Cardiac muscle cell (in vitro differentiated cells and primary cell): ENCODE measurements around the gene CDC27. TPM values are rescaled to one million over a fixed set of nuclear protein-coding genes. Genes with fewer than 3 reads are reported as not detected.
"Not testable (repeated sequence)": the region's sequence is repeated elsewhere in the genome, so short reads cannot be mapped to it uniquely, and the experiment has no call there.

Source experiments
- DNase-seq, 2 donors: peaks; one replicate each; pipeline versions ENCODE4 v3.0.0 to v3.0.0-alpha.2; 2010 to 2017; ENCODE audit warnings: low read depth in 1 of 2, low spot score in 1 of 2
- H3K27ac ChIP-seq: fragments of 200-600 bp; sonication (generic); 2 replicates; pipeline ENCODE4 v1.5.1; 2016
- H3K27me3 ChIP-seq: fragments of 200-600 bp; sonication (generic); 2 replicates; pipeline ENCODE4 v1.6.0; 2016; ENCODE audit warnings: control low read depth
- H3K36me3 ChIP-seq: fragments of 200-600 bp; sonication (generic); 2 replicates; pipeline ENCODE4 v1.5.1; 2016; ENCODE audit warnings: control low read depth
- H3K4me1 ChIP-seq: fragments of 200-600 bp; sonication (generic); 2 replicates; pipeline ENCODE4 v1.8.1; 2017; ENCODE audit warnings: low read depth, mild to moderate bottlenecking, mixed run types
- H3K4me3 ChIP-seq: fragments of 200-600 bp; sonication (generic); 2 replicates; pipeline ENCODE4 v1.5.1; 2016; ENCODE audit warnings: mild to moderate bottlenecking
- H3K9me3 ChIP-seq: fragments of 200-600 bp; sonication (generic); 2 replicates; pipeline ENCODE4 v1.5.1; 2017; ENCODE audit warnings: low read depth, mild to moderate bottlenecking, control low read depth
- polyA plus RNA-seq: library from polyadenylated mRNA; unstranded; fragments of >200 nt; fragmentation: Nextera tagmentation; extraction: Ambion mirVana; gene quantifications from 2 replicates; pipeline ENCODE4 v1.2.1, GENCODE V29; 2016
- total RNA-seq: library from RNA; depleted of rRNA; stranded (reverse); fragments of >200 nt; gene quantifications from 2 replicates; pipeline ENCODE4 v1.2.3, GENCODE V29; 2016
- TF ChIP-seq, protein P1 (sequence below): IDR thresholded peaks from 2 replicates; pipeline ENCODE4 v1.5.1; 2012; ENCODE audit warnings: low read depth, mild to moderate bottlenecking, low read length

Gene CDC27
- total and polyA plus RNA-seq, 2 experiments from 2014 or later: 52.9 to 85.4 TPM

- TF ChIP-seq, protein P1, sequence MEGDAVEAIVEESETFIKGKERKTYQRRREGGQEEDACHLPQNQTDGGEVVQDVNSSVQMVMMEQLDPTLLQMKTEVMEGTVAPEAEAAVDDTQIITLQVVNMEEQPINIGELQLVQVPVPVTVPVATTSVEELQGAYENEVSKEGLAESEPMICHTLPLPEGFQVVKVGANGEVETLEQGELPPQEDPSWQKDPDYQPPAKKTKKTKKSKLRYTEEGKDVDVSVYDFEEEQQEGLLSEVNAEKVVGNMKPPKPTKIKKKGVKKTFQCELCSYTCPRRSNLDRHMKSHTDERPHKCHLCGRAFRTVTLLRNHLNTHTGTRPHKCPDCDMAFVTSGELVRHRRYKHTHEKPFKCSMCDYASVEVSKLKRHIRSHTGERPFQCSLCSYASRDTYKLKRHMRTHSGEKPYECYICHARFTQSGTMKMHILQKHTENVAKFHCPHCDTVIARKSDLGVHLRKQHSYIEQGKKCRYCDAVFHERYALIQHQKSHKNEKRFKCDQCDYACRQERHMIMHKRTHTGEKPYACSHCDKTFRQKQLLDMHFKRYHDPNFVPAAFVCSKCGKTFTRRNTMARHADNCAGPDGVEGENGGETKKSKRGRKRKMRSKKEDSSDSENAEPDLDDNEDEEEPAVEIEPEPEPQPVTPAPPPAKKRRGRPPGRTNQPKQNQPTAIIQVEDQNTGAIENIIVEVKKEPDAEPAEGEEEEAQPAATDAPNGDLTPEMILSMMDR: no peak
- Histone ChIP-seq H3K36me3 (peaks cover 19% of the 10 kb centered on the region), H3K27ac (peak overlapping the region; percentile 27), H3K4me1 (peaks cover 44% of the 10 kb centered on the region), H3K9me3 (no peaks in the 10 kb centered on the region), H3K27me3 (no peaks in the 10 kb centered on the region), H3K4me3 (no peak overlapping the region)
- DNase-seq: peak in 1 of 2 donors; percentile 21
These were observed 10.0 kb downstream of the CDC27 start for GRCh38 chr17:47179141-47179540.

DNA sequence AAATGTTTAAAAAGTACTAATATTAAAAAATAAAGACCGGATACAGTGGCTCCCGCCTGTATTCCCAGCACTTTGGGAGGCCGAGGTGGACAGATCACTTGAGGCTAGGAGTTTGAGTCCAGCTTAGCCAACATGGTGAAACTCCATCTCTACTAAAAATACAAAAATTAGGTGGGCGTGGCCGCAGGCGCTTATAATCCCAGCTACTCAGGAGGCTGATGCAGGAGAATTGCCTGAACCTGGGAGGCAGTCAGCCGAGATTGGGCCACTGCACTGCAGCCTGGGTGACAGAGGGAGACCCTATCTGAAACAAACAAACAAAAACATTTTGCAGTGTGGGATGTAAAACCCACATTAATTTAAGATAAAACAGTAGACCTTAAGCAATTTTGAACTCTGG, 11.8 kb downstream of the CDC27 start:
- H3K4me1 ChIP-seq: peaks cover 27% of the 10 kb centered on the region
- H3K27me3 ChIP-seq: no peaks in the 10 kb centered on the region
- peaks cover 27% of the 10 kb centered on the region for H3K36me3 ChIP-seq
- peak overlapping the region; percentile 64 for H3K27ac ChIP-seq
- TF ChIP-seq, protein P1: no peak
- no peaks in the 10 kb centered on the region for H3K9me3 ChIP-seq
- DNase-seq: no peak
- no peak overlapping the region for H3K4me3 ChIP-seq

GRCh38 chr17:47176389-47176826, 12.7 kb downstream of the CDC27 start:
- no peaks in the 10 kb centered on the region for H3K27me3 ChIP-seq
- peaks cover 27% of the 10 kb centered on the region for H3K36me3 ChIP-seq
- DNase-seq: no peak
- no peaks in the 10 kb centered on the region for H3K9me3 ChIP-seq
- peak overlapping the region; percentile 64 for H3K27ac ChIP-seq
- TF ChIP-seq, protein P1: no peak
- peaks cover 22% of the 10 kb centered on the region for H3K4me1 ChIP-seq
- no peak overlapping the region for H3K4me3 ChIP-seq

GRCh38 chr17:47174823-47175222, 14.3 kb downstream of the CDC27 start:
- H3K27ac ChIP-seq: peak overlapping the region; percentile 58
- peaks cover 19% of the 10 kb centered on the region for H3K36me3 ChIP-seq
- peaks cover 22% of the 10 kb centered on the region for H3K4me1 ChIP-seq
- H3K9me3 ChIP-seq, DNase-seq, H3K27me3 ChIP-seq, H3K4me3 ChIP-seq: not testable (repeated sequence)

- peak in 1 of 2 donors; percentile 27 for DNase-seq
- Histone ChIP-seq H3K4me3 (no peak overlapping the region), H3K36me3 (peaks cover 8% of the 10 kb centered on the region), H3K4me1 (peaks cover 15% of the 10 kb centered on the region), H3K9me3 (no peaks in the 10 kb centered on the region), H3K27ac (peak overlapping the region; percentile 4), H3K27me3 (no peaks in the 10 kb centered on the region)
- TF ChIP-seq, protein P1: no peak
These were observed 16.2 kb downstream of the CDC27 start for GRCh38 chr17:47172696-47173565.

- TF ChIP-seq, protein P1: no peak
- H3K36me3 ChIP-seq: peaks cover 8% of the 10 kb centered on the region
These were observed 18.4 kb downstream of the CDC27 start for GRCh38 chr17:47170710-47171109.

GRCh38 chr17:47168896-47169295, 20.2 kb downstream of the CDC27 start:
- H3K4me3 ChIP-seq, DNase-seq, H3K27me3 ChIP-seq, H3K9me3 ChIP-seq: not testable (repeated sequence)
- peaks cover 16% of the 10 kb centered on the region for H3K4me1 ChIP-seq
- H3K36me3 ChIP-seq: peaks cover 13% of the 10 kb centered on the region
- H3K27ac ChIP-seq: peak overlapping the region; percentile 56

More at GRCh38 chr17:47170710-47171109, 18.4 kb downstream of the CDC27 start:
- no peak for DNase-seq
- H3K4me3 ChIP-seq: no peak overlapping the region
- peaks cover 12% of the 10 kb centered on the region for H3K4me1 ChIP-seq
- H3K27ac ChIP-seq: peak overlapping the region; percentile 5
- H3K27me3 ChIP-seq: no peaks in the 10 kb centered on the region
- H3K9me3 ChIP-seq: no peaks in the 10 kb centered on the region

- not testable (repeated sequence) for DNase-seq, H3K4me3 ChIP-seq, H3K36me3 ChIP-seq, H3K9me3 ChIP-seq, H3K27me3 ChIP-seq, H3K27ac ChIP-seq
- H3K4me1 ChIP-seq: peaks cover 22% of the 10 kb centered on the region
These were observed 22.2 kb downstream of the CDC27 start for GRCh38 chr17:47166854-47167253.
